Left ventricle myocardium superior (tissue), 1 donor: ENCODE measurements around the gene FBXW10B. TPM values are rescaled to one million over a fixed set of nuclear protein-coding genes. Genes with fewer than 3 reads are reported as not detected.
"Not testable (repeated sequence)": the region's sequence is repeated elsewhere in the genome, so short reads cannot be mapped to it uniquely, and the experiment has no call there.

Source experiments
- ATAC-seq: fragments of 200-7000 bp; cut with Tn5 transposase; one replicate; pipeline ENCODE4 v1.9.1; 2020; ENCODE audit warnings: mild to moderate bottlenecking, moderate library complexity
- DNase-seq: peaks from one replicate; pipeline ENCODE4 v3.0.0-alpha.2; 2020
- intact Hi-C: fragments of 100-400 bp; cut with micrococcal nuclease; formaldehyde crosslinking; loops from one replicate; pipeline ENCODE4 v1.11.0; 2022
- total RNA-seq: library from RNA; stranded (reverse); fragmentation: NEBNext Ultra II Directional; extraction: Animal tissue kit (Norgen Biotek cat#: 25700); gene quantifications from one replicate; pipeline ENCODE4 v1.2.1, GENCODE V29; 2021
- donor health status: DM: no; HTN: yes; CAD: no; lungs with severe emphysema.

The FBXW10B gene
- total RNA-seq, 1 donor from 2014 or later: 0.35 TPM

- intact Hi-C loops, DNase-seq: not testable (repeated sequence)
Measured at GRCh38 chr17:15573870-15574269, 45.6 kb downstream of the FBXW10B start.

More at GRCh38 chr17:15573870-15574269, 45.6 kb downstream of the FBXW10B start:
- peak; percentile 25 for ATAC-seq

Other genes starting within 250 kb of the FBXW10B start
- gene CDRT4, start 152.1 kb downstream of the FBXW10B start, total RNA-seq: 1.4 TPM
- gene TVP23C, start 56.2 kb downstream of the FBXW10B start, total RNA-seq: 2.5 TPM
- gene TRIM16, start 64.6 kb upstream of the FBXW10B start, total RNA-seq: 24.9 TPM
- 12.5 TPM for gene ZNF286A, start 80.0 kb upstream of the FBXW10B start, total RNA-seq
- gene TBC1D26, start 112.6 kb upstream of the FBXW10B start, total RNA-seq: not detected